Left forelimb (tissue), 1 donor: ENCODE results near the gene PKIB.
"Not testable (repeated sequence)": the region's sequence is repeated elsewhere in the genome, so short reads cannot be mapped to it uniquely, and the experiment has no call there.

ENCODE experiments used
- DNase-seq: peaks from one replicate; pipeline ENCODE4 v3.0.0-alpha.2; 2018; ENCODE audit warnings: low spot score

Gene PKIB

DNA sequence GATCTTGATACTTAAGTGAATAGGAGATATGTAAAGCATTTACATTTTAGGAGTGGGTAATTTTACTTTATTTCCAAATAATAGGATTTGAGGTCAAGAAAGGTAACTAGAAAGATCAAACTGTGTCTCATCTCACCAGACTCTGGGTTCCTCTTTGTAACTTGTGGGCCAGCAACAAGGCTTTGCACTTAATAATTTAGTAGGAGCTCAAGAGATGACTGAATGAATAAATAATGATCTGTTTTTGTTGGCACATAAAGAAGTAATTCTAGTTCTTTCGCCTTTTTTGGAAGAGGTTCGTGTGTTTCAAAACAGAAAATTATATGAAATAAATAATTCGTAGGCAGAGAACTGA is 101.9 kb downstream of the PKIB start:
- DNase-seq: no peak

DNA sequence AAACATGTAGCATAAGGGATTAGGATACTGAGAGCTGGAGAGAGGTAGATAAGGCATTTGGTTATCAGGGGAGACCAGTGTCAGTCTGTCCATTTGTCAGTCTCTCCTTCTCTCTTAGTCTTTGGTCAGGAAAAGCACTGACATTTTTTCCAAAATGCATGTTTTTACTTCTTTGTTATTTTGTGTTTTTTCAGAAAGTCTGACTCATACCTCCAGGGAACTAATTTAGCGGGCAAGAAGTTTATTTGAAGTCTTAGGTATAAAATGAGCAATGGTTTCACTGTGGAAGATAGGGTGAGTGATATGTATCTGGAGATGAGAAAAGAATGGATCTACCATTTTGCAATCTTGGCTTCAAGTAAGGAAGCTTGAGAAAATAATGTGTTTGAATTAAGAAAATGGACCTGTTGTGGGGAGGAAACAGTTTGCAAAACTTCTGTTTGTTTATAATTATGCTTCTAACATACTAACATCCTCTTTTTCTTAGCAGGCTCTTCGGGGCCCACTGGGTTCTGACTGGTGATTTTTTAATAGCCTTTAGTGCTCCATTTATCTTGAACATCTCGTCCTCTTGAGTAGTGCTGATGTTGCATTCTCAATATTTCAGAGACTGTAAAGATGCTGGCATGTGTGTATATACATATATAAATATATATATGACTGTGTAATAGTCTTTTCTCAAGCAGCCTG is 102.4 kb downstream of the PKIB start:
- DNase-seq: no peak

DNA sequence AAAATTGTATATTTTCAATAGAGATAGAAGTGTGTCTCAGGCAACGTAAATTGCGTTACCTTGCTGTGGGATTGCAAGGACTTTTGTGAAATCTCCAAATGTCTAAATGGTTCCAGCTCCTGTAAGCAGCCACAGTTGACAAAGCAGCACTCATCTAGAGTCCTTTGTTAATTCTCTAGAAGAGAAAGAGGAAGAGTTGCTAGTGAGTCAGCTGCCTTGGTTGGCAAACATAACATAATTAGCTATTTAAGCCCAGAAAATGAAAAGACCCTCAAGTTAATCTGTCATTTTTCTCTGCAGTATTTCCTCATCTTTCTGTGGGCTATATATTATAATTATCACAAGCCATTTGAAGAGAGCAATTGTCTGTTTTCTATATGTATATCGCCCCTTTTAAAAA is 102.9 kb downstream of the PKIB start:
- no peak for DNase-seq

DNA sequence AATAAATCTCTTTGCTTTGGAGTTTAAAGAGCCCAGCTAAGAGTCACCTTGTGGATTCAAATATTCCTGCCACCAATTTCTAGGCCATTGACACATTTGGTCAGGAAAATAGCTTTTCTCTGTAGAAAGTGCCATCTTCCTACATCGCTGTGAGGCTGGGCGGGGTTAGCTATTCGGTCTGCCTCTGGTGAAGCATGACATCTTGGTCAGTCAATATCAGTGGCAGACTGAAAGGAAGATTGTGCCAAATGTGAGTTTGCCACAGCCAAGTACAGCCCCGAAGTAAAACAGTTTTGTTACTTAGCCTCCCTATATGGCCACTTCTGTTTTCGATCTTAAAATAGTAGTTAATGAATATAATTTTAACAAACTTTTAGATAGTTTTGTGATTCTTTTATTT is 103.9 kb downstream of the PKIB start:
- no peak for DNase-seq

DNA sequence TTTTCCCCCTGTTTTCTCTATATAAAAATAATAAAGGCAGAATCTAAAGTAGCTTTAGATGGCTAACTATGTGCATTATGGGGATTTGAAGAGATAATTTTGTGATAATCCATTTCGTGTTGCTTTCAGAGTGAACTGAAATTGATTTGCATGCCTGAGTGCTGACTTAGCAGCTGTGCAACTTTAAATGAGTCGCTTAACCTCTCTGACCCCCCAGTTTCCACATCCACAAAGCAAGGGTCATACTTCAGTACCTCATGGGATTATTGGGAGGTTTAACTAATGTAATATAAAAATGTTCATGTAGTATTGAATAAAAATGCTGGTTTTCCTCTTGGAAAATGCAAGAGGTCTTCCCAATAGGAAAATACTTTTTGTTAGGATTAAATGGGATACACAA is 105.5 kb downstream of the PKIB start:
- DNase-seq: no peak

DNA sequence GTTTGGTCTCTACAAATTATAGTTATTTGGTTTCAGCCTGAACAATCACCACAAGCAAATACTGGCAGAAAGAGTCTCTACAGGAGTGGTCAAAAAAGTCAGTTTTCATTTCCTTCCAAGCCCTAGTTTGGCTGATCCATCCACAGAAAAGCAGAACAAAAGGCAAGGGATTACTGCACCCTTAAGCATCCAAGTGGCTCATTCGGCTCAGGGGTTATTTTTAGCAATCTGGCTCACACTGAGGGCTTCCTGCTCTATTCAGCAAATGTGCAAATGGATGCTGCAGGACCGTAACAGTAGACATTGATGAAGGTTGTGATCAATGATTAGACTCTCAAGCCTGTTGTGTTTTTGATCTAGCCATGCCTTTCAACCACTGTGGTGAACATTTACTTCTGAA is 107.1 kb downstream of the PKIB start:
- DNase-seq: no peak

DNA sequence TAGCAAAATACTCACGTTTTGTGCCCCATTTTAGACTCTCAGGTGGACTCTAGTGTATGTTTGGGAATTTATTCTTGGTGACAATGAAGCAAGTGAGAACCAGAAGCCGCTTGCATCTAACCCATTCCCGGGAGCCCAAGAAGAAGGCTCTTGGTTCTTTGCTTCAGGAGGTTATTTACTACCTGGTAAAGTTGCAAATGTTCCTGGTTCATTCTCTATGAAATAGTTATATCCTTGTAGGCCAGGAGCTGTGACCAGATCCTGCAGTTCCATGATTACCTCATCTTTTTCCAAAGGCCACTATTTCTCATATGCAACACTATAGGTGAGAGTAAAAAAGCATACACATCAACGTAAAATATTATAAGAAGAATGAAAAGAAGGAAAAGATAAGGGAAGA is 108.4 kb downstream of the PKIB start:
- no peak for DNase-seq

DNA sequence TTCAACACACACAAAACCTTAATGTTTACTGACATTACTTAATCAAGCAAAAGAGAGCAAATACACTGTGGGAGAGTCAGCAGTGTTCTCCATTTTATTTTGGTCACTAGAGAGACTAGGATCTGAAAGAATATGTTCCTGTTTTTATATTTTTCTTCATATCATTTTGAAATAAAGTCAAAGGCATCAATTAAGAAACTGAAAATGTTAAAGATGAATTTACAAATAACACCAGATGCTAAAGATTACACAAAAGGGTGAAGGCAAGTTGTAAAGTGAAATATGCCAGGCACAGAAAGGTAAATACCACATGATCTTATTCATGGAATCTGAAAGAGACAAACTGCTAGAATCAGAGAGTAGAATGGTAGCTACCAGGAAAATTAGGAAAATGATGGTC is 109.0 kb downstream of the PKIB start:
- no peak for DNase-seq

DNA sequence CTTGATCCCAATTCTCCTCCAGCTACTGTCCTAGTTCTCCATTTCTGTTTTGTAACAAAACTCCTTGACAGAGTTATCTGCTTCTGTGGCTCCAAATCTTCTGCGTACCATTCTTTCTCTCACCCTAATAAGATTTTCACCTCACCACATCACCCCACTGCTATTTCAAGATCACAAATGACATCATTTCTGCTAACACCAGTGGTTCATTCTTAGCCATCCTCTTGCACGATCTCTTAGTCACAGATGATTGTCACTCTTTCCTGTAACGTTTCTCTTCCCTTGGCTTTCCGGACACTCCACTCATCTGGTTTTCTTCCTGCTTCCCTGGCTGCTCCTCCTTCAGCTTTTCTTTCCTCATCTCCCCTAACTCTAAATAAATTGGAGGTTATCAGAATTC is 112.5 kb downstream of the PKIB start:
- DNase-seq: no peak

DNA sequence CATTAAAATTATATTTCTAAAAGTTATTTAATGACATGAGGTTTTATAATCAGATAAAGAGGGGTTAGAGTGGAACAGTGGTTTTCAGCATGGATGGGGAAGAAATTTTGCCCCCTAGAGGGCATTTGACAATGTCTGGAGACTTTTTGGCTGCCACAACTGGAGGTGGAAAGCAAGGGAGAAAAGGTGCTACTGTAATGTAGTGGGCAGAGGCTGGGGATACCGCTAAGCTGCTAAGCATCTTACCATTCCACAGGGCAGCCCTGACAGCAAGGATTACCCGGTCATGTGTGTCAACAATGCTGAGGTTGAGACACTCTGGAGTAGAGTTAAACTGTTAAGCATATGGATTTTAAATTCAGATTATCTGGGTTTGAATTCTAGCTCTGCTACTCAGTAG is 116.4 kb downstream of the PKIB start:
- no peak for DNase-seq

DNA sequence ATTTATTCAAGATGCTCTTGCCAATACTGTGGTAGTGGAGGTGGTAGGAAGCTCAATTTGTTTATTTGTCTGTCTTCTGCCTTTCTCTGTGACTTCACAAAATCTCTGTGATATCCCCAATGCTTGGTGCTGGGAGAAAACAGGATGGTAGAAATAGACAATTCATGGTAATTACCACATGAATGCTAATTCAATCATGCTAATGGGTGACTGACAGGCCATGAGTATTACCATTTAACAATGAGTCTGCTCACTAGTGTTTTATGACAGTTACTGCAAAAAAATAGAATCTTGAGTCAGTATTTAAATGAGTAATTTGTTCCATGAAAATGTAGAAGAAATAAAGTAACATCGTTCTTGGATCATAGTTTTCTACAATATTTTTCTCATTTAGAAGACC is 117.0 kb downstream of the PKIB start:
- no peak for DNase-seq

DNA sequence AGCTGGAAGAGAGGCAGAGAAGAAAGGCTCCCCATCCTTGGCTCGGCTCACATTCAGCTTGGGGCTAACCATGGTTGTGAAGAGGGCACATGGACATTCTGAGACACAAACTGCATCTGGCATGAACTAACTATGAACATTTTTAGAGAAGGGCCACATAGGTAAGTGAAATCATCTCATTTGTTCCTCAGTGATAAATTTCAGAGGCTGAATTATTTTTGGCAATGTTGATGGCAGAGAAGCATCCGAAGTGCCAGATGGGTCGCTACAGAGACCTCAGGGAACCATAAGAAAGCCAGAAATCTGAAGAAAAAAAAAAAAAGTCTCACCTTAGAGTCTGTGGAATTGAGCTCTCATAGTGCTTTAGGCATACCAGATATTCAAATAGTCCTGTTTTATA is 120.1 kb downstream of the PKIB start:
- no peak for DNase-seq

DNA sequence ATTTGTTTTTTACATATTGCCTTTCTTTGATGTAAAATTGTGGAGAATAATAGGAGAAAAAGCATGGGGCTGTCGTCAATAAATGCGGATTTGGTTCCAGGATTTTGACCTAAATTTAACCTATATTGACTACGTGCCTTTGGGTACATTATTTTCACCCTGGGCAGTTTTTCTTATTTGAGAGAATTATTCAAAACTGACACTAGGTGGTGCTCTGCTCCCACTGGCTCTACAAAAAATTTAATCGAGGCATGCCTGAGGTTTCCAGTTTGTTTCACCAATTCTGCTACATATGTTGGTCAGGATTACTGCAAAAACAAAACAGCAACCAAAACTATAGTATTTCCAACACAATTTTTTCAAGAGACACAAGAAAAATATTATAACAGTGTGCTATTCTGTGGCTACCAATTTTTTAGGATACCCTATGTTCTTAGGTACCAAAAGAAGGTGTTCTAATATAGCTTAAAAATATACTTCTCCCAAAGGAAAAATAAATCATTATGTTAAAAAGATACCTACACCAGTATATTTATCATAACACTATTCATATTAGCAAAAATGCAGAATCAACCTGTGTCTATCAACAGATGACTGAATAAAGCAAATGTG is 120.7 kb downstream of the PKIB start:
- no peak for DNase-seq

DNA sequence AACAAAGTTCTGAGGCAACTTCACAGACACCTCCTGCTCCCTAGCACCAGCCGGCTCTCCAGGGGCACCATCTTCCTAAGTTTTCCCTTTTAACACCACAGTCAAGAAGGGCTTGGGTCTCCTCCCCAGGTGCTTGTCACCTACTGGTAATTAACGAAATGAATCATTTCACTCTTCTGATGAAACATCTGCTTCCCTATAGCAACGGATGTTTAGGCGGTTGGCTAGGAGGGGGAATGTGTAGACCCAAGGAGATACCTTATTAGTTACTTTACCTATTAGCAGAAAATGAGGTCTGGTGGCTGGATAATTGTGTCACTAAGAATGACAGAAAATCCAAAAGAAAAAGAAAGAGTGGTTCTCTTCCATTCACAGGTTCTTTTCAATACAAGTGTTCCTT is 123.1 kb downstream of the PKIB start:
- DNase-seq: no peak

DNA sequence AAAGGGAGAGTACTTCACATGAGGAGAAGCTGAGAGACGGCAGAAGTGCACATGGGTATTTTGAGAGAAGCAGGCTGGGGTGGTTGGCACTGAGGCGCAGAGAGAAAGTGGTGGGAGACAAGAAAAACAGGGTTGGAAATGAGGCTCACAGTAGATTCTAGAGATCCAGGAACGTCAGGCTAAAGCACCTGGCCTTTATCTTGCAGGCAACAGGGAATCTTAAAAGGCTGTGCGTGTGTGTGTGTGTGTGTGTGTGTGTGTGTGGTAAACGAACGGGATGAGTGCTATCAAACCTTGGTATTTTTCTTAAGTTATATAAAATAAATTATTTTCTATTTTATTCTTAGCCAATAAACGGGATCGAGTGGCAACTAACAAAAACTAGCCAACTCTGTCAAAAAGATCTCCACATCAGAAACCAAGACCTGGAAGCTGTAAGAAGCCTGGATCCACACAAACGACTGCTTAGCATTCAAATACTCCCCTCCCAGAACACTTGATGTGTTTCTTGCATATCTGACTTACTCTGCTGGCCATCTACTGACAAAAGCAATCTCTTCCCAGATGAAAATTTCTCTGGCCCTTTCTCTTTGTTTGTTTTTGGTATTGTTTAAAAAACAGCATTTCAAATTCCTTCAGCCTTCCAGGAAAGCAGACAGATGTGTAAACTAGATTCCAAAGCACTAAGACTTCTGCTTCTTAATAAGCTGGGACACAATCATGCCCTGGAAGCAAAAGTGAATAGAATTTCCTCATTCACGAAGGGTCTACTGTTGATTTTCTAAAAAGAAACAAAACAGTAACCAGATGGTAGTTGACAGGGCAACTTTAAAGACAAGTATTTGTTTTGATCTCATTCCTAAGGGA is 124.6 kb downstream of the PKIB start:
- DNase-seq: no peak

DNA sequence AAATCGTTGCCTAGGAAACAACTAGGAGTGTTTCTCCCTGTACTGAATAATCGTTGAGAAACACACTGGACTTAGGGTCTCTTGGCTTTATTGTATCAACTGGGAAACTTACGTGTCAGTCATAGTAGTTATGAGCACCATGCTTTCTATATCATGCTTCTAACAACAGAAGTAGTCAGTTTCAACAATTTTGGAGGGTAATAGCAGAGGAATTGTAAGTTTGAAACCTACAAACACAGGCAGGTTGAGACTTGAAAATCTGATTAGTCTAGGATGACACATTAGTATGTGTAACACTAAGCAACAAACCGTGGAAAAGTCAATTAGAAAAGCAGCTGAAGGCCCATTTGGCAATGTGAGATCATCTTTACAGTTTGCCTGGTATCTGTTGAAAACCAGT is 125.4 kb downstream of the PKIB start:
- no peak for DNase-seq

DNA sequence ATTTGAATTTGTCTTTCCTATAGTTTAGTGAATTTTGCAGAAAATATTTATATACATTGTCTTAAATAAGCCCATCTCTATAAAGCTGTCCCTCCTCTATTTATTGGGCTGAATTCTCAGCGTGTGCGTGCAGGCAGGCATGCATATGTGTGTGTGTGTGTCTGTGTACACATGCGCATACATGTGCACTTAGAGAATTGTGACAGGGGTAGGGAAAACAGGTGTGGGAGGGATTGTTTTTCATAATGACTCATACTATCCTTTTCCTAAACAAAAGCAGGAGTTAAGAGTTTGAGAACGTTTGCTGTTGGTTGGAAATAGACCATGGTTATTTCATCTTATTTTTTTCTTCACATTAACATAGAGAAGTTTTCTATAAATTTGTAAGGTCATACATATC is 126.0 kb downstream of the PKIB start:
- DNase-seq: no peak

DNA sequence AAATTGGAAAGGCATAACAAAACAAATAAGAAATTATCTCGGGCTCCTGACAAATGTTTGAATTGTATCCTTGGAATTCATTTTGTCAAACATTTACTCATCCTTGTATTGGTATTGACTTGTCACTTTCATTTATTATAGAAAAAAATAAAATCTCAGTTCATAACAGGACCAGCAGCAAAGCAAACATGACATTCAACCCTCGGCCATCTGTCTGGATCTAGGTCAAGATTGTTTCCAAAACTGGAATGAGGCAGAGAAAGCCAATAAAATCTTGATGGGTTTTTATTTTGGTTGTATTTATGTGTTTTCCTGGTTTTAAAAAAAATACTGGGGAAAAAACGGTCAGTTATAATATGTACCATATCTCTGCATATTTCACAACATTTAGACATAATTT is 126.4 kb downstream of the PKIB start:
- DNase-seq: no peak

DNA sequence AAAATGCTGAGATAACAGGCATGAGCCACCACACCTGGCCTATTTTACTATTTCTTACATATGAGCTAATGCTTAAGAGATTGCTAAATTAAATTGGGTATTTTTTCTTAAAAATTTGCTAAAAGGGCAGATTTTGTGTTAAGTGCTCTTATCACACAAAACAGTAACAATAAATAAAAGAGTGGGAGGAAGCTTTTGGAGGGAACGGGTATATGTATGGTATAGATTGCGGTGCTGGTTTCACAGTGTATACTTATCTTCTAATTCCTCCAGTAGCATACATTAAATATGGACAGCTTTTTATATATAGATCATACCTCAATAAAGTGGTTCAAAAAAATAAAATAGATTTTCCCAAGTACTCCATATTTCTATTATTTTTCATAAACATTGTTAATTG is 129.9 kb downstream of the PKIB start:
- DNase-seq: no peak

DNA sequence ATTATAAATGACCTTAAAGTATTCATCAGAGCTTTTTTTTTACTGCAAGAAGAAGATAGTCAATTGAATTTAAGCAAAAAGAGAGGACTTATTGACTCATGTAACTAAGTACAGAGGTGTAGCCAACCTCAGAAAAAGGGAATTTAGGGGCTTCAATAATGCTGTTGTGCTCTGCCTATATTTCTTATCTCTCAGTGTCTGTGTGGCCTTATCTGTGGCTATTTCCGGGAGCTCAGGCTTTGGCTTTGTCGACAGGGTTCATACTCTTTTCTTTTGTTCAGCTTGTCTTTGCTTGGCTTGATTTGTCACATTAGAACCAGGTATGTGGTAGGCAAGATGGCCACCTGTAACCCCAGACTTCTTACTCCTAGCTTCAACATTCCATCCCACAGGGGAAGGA is 130.7 kb downstream of the PKIB start:
- no peak for DNase-seq

DNA sequence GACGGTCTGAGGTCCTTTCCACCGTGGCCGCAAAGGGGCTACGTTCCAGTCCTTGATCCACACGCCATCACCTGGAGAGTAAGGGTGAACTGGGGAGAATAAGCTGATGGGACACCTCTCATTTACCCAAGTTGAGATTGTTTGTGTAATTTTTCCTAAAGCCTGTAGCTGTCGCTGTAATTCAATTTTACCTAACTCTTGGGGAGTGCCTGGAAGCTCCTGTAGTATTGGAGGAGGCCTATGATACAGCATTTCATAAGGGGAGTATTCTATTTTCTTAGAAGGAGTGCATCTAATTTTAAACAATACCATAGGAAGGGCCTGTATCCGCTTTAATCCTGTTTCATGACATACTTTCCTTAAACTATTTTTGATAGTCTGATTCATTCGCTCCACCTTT is 134.0 kb downstream of the PKIB start:
- DNase-seq: not testable (repeated sequence)

DNA sequence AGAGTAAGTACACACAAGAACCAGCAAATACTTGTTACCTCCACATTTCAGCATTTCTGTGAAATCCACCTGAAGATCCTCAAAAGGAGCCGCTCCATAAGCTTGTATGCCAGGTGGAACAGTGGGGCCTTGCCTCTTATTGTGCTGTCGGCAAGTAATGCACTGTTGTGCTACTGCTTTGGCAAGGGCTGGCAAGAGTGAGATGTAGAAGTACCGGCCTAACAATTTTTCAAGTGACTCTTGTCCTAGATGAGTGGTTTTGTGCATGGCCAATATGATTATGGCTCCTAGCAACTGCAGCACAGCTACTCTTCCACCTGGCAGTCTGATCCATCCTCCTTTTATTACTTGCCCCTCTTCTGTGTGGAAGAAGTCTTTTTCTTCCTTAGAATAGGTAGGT is 134.7 kb downstream of the PKIB start:
- DNase-seq: not testable (repeated sequence)

DNA sequence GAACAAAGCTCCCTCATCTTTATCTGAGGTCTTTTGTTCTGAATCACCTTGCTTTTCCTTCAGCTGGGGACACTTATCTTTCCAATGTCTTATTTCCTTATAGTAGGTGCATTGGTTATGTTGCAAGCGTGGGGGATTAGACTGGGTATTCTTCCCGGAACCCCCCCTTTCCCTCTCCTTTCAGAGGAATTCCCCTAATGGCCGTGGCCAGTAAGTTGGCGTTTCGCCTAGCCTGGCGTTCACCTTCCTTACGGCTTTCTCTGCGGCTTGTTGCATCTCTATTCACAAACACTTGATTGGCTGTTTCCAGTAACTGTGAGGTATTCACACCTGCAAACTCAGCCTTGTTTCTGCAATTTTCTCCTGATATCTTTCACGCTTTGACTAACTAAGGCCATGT is 136.5 kb downstream of the PKIB start:
- DNase-seq: no peak
